ENCODE data around the gene OR5C1.
"Not testable (repeated sequence)": the region's sequence is repeated elsewhere in the genome, so short reads cannot be mapped to it uniquely, and the experiment has no call there.

OR5C1 gene

DNA sequence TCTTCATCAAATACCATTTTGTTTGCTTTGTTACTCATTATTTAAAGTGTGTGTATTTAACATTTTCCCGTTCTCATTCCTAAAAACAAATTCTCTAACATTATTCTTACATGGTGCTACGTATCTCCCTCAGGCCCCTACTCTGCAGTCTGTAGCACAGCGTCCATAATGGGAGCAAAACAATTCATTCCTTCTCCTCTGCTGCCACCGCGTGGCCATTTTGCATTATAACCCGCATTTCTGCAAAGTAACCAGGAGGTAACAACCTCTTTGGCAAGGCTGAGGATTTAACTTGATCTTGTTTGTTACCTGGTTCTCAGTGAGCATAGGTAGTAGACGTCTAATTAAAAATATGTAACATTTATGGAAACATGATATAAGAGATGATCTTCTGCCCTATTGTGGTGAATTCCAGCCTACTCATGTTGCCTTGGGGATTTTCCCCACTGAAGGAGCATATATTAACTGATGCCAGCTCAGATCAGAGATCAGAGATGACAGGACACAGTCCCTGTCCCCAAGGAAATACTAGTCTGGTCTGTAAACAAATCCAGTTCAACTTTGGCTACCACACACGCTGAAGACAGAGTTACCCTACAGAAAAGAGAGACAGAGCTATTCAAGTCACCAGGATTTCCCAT, 21.7 kb downstream of the OR5C1 start:
- peak; percentile 46 for ATAC-seq

DNA sequence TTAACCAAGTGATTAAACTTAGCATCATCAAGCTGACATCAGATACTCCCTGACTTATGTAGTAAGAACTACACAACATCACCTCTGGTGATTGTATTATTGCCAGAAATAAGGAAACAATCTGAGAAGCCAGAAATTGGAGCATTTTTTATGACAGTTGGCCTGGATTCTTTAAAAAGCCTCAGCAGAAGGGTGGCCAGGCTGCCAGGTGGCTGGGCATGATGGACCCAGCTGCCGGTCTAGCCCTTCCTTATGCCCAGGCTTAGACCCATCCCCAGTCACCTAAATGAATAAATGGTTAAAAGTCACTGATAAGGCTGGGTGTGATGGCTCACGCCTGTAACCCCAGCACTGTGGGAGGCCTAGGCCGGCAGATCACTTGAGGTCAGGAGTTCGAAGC, 24.0 kb downstream of the OR5C1 start:
- ATAC-seq (no peak), DNase-seq (no peak)

More for the DNA sequence above, 21.7 kb downstream of the OR5C1 start:
- peak; percentile 70 for DNase-seq

DNA sequence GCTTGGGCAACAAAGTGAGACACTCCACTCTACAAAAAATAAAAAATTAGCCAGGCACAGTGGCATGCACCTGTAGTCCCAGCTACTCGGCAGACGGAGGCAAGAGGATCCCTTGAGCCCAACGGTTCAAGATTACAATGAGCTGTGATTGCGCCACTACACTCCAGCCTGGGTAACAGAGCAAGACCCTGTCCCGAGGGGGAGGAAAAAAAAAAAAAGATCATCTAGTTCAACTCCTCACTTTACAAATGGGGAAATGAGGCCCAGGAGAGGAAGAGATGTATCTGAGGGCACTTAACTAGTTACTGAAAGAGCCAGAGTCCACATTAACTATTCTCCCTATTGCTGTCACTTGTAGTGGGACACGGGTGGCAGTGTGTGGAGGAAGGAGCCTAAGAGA, 25.8 kb downstream of the OR5C1 start:
- ATAC-seq = no peak
- no peak for DNase-seq

DNA sequence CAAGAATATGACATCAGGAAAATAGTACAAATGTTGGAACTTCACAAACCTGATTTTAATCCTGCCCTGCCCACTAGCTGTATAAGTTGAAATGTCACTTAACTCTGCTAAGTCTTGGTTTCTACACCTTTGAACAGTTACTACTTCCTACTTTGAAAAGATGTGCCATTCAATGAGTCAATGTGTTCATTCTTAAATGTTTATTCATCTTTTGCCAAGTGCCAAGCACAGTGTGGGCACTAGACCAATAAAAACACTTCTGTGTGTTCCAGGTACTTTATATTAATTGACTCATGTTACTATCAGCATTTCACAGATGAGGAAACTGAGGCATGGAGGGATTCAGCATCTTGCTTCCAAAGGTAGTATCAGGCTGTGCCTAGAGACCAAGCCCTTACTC, 26.8 kb downstream of the OR5C1 start:
- DNase-seq = no peak
- no peak for ATAC-seq

DNA sequence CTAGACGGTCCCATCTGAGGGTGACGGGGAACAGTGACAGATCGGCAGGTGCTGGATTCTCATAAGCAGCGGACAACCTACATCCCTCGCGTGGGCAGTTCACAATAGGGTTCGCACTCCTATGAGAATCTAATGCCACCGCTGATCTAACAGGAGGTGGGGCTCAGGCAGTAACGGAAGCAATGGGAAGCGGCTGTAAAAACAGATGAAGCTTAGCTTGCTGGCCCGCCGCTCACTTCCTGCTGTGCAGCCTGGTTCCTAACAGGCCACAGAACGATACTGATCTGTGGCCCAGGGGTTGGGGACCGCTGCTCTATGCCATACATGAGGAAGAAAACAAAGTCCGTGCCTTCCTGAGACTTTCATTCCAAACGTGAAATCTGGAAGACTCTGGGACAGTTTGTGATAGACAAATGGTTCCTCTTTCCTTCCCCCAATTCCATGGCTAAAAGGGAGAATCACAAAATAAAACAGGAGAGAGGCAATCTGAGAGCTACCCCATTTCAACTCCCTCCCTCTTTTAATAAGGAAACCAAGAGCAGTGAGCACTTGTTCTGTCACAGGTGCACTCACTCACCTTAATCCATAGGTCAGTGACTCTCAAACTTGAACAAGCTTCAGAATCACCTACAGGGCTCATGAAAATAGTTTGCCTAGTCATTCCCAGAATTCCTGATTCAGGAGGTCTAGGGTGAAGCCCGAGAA, 27.6 kb downstream of the OR5C1 start:
- ATAC-seq (peak; percentile 78), DNase-seq (peak; percentile 44)

DNA sequence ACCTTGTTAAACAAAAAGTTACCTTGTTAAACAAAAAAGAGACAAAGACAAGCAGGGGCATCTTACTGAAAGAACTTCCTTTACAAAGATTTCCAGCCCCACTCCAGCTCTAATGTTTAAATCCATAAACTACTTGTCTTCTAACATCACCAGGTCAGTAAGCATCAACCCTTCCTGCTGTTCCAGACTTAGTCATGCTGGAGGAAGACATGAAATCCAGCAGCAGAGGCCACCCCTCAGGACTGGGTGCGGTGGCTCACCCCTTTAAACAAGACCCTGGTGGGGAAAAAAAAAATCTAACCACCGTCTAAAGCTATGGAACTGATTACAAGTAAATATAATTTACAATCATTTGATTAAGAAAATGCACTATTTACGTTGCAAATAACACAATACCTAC, 30.6 kb downstream of the OR5C1 start:
- DNase-seq = no peak
- ATAC-seq = no peak

DNA sequence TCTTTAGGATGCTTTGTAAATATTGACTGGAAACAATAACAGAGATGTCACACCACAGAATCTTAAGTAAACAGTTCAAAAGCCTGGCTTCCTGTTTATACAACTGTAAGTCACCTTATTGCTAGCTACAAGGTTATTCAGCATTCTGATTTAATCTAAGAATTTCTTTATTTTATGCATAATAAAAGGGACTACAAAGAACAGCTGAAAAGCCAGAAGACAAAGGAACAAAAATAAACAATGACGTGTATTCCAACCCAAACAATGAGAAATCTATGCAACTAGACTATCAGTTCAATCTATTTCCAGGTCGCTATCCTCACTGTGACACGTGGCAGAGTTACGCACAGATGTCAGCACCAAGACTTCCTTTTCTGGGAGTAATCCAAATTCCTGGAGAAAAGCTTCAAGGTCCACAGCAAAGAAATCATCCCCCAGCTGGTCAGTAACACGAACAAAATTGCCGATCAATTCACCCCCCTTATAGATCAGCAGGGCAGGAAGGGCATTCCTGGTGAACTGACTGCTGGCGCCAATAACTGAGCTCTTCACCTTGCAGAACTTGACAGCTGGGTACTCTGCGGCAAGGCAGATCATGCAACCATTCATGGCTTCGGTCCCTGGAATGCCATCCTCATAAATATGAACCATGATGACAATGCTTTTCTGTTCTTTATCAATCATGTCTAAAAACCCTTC, 31.2 kb downstream of the OR5C1 start:
- no peak for ATAC-seq
- no peak for DNase-seq

DNA sequence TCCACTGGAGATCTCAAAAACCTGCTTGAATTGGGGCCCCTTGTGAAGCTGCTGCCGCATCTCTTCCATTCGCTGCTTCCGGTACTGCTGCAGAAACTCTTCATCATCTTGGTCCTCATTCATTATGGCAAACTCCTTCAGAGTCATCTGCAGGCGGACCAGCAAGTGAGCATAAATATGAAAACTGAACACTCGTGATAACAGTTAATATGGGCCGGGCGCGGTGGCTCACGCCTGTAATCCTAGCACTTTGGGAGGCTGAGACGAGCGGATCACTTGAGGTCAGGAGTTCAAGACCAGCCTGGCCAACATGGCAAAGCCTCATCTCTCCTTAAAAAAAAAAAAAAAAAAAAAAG, 31.7 kb downstream of the OR5C1 start:
- DNase-seq (no peak), ATAC-seq (no peak)

DNA sequence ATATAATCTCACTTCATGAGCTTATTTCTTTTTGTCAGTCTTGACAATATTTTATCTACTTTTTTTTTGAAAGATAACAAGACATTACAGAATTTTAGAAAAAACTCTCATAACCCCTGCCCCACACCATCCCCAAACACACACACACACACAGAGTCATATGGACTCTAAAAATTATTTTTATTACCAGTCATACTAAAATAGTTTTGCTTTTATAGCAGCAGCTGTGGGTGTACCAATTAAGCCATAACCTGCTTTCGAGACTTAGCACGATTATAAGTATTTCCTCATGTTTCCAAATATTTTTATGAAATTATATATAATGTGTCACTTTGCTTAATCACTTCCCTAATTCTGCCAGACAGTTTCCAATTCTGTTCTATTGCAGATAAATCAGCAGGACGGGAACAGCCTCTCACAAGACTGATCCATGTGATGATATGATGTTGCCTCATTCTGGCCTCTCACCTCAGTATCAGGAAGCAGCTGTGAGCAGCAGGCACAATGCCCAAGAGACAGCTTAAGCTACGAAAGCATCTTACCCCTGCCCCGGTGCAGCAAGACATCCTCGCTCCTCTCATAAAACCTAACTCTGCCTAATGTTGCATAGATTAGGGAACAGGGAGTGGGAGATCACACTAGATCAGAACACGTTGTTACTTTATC, 32.7 kb downstream of the OR5C1 start:
- ATAC-seq = no peak
- no peak for DNase-seq

DNA sequence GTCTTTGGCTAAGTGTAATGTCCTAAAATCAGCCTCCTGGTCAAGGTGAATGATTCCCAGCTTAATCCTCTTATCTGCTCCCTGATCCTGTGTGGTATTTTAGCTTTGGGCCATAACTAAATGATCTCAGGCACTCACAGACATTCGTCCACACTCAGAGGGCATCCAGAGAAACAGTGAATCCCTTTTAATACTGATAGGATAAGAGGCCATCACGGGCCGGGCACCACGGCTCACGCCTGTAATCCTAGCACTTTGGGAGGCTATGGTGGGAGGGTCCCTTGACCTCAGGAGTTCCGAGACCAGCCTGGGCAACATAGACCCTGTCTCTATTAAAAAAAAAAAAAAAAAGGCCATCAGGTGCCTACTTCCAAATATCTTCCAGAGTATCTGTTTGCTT, 33.3 kb downstream of the OR5C1 start:
- DNase-seq (no peak), ATAC-seq (no peak)

DNA sequence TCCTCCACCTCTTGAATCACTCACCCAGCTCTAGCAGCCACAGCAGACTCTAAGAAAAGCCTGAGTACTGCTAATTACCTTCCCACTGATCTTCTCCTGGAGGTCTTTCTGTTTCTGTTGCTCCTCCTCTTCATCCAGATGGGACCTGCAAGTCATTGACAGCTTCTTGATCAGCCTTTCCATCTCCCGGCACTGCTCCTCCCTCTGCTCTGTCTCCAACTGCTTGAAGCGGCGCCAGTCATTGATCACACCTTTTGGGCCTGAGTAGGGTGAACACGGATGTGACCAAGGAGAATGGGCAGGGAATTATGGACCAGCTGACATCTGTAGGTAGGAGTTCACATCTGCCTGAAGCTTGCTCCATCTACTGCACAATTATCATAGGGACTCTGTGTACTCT, 34.2 kb downstream of the OR5C1 start:
- DNase-seq (no peak), ATAC-seq (no peak)

DNA sequence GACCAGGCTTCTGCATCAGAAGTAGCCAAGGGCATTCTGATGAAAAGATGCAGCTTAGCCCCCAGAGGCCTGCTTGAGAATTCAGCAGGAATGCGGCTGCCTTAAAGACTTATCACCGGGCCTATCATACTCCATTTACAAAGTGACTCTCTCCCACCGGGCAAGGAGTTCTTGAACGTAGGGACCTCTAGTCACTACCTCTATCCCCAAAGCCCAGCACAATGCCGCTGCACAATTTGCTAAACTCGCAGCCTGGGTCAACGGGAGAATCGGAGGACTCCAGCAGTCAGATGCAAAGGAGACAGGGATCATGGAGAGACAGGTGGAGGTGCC, 39.0 kb downstream of the OR5C1 start:
- ATAC-seq (no peak), DNase-seq (no peak)

DNA sequence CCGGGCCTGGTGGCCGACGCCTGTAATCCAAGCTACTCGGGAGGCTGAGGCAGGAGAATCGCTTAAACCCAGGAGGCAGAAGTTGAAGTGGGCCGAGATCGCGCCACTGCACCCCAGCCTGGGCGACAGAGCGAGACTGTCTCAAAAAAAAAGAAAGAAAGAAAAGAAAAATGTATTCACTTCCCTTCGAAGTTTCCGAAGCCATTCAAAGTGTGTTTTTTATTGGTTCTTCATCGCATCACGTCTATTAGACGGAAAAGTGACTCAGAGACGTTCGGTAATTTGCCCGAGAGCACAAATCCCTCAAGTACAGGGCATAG, 40.2 kb downstream of the OR5C1 start:
- not testable (repeated sequence) for DNase-seq, ATAC-seq

DNA sequence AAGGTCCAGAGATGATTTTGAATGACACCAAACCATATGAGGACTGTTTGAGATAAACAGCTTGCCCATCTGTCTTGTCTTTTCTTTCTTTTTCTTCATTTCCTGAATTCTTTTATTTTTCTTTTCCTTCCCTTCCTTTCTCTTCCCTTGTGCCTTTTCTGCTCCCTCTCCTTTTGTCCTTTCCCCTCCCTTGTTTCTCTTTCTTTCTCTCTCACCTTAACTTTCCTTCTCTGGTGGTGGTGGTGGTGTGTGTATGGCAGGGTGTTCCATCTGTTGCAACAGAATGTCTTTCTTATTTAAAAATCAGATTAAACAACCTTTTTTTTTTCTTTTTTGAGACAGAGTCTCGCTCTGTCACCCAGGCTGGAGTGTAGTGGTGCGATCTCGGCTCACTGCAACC, 43.5 kb downstream of the OR5C1 start:
- ATAC-seq = no peak
- DNase-seq = no peak

DNA sequence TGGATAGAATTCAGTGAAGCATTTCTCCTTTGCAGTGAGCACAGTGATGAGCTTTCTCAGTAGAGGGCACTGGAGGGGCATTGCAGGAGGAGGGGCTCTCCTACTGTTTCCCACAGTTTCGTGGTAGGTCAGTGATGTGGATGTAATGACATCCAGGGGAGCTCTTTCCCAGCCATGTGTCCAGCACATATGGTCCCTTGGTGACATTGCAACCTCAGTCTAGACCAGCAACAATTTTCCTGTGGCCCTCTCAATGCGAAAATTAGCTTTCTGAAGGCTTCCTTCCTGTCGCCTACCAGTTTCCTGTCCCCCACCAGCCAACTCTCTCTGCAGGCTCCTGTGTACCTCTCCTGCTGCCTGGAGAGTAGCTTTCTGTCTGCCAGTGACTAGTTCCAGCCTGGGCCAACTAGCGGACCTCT, 46.6 kb downstream of the OR5C1 start:
- DNase-seq (peak; percentile 21), ATAC-seq (peak; percentile 59)

DNA sequence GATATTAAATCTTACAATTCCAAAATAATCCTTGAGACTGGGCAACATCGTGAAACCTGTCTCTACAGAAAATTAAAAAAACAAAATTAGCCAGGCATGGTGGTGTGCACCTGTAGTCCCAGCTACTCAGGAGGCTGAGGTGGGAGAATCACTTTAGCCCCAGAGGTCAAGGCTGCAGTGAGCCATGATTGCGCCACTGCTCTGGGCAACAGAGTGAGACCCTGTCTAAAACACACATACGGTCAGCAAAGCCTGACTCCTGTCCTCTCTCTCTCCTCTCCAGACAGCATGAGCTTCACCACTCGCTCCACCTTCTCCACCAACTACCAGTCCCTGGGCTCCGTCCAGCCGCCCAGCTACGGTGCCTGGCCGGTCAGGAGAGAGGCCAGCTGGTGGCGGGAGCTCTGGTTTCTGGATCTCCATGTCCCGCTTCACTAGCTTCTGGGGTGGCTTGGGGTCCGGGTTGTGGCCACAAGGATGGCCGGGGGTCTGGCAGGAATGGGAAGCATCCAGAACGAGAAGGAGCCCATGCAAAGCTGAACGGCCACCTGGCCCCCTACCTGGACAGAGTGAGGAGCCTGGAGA, 48.6 kb downstream of the OR5C1 start:
- DNase-seq = no peak
- no peak for ATAC-seq

DNA sequence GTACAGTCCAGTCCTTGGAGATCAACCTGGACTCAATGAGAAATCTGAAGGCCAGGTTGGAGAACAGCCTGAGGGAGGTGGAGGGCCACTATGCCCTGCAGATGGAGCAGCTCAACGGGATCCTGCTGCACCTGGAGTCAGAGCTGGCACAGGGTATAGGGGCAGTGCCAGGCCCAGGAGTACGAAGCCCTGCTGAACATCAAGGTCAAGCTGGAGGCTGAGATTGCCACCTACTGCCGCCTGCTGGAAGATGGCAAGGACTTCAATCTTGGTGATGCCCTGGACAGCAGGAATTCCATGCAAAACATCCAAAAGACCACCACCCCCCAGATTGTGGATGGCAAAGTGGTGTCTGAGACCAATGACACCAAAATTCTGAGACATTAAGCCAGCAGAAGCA, 49.7 kb downstream of the OR5C1 start:
- not testable (repeated sequence) for ATAC-seq, DNase-seq
